Nephron progenitor cell (in vitro differentiated cells): ENCODE data around the gene ZBTB7A.
"Not testable (repeated sequence)": the region's sequence is repeated elsewhere in the genome, so short reads cannot be mapped to it uniquely, and the experiment has no call there.

ENCODE experiments used
- DNase-seq: peaks from one replicate; pipeline ENCODE4 v3.0.0; 2021
- H3K27ac Mint-ChIP-seq: 2 replicates; pipeline ENCODE4 v1.8.0; 2021; ENCODE audit warnings: mild to moderate bottlenecking, moderate library complexity, mixed read lengths
- H3K27me3 Mint-ChIP-seq: 2 replicates; pipeline ENCODE4 v1.8.0; 2021; ENCODE audit warnings: mild to moderate bottlenecking, low read depth, mixed read lengths; ENCODE audit not compliant: poor library complexity
- H3K36me3 Mint-ChIP-seq: 2 replicates; pipeline ENCODE4 v1.8.0; 2021; ENCODE audit warnings: low read depth, mixed read lengths
- H3K4me1 Mint-ChIP-seq: 2 replicates; pipeline ENCODE4 v1.8.0; 2021; ENCODE audit warnings: mixed read lengths
- H3K4me3 Mint-ChIP-seq: 2 replicates; pipeline ENCODE4 v1.8.0; 2021; ENCODE audit warnings: mild to moderate bottlenecking, moderate library complexity, mixed read lengths
- H3K9me3 Mint-ChIP-seq: 2 replicates; pipeline ENCODE4 v1.8.0; 2021; ENCODE audit warnings: mild to moderate bottlenecking, moderate library complexity, mixed read lengths
- CTCF ChIP-seq: fragments of 200-600 bp; sonication (generic); IDR thresholded peaks from 2 replicates; pipeline ENCODE4 v1.5.0; 2021; ENCODE audit warnings: antibody characterized with exemption

ZBTB7A gene

GRCh38 chr19:4007021-4007835 lies 59.5 kb downstream of the ZBTB7A start, which contains the start of gene PIAS4:
Gene PIAS4, plus strand, starts transcription at chr19:4007736. Its CDS starts 25 bp downstream, at chr19:4007761.
- DNase-seq = peak; percentile 95
- no peak for TF ChIP-seq CTCF
- Mint-ChIP-seq H3K4me3 (peak within 1 kb of the TSS; percentile 99), H3K36me3 (peaks cover under 1% of the 10 kb centered on the region), H3K9me3 (no peaks in the 10 kb centered on the region), H3K27ac (peak within 1 kb of the TSS; percentile 94), H3K27me3 (peaks cover 3% of the 10 kb centered on the region), H3K4me1 (peaks cover 33% of the 10 kb centered on the region)

- H3K36me3 Mint-ChIP-seq, H3K27me3 Mint-ChIP-seq: not testable (repeated sequence)
- peak overlapping the region; percentile 74 for H3K4me3 Mint-ChIP-seq
Measured at GRCh38 chr19:4005436-4005835, 61.3 kb downstream of the ZBTB7A start.

GRCh38 chr19:4000798-4001197 lies 65.9 kb downstream of the ZBTB7A start:
- not testable (repeated sequence) for H3K4me3 Mint-ChIP-seq, H3K4me1 Mint-ChIP-seq, DNase-seq, H3K27me3 Mint-ChIP-seq, H3K36me3 Mint-ChIP-seq, H3K9me3 Mint-ChIP-seq, H3K27ac Mint-ChIP-seq

More at GRCh38 chr19:4005436-4005835, 61.3 kb downstream of the ZBTB7A start:
- not testable (repeated sequence) for H3K27ac Mint-ChIP-seq, H3K9me3 Mint-ChIP-seq, DNase-seq
- H3K4me1 Mint-ChIP-seq = peaks cover 21% of the 10 kb centered on the region

GRCh38 chr19:3998667-3999412 lies 67.9 kb downstream of the ZBTB7A start:
- not testable (repeated sequence) for H3K27ac Mint-ChIP-seq, H3K36me3 Mint-ChIP-seq, DNase-seq, H3K9me3 Mint-ChIP-seq, H3K4me1 Mint-ChIP-seq, H3K27me3 Mint-ChIP-seq, H3K4me3 Mint-ChIP-seq

- H3K9me3 Mint-ChIP-seq = peaks cover 9% of the 10 kb centered on the region
- H3K27ac Mint-ChIP-seq = no peak overlapping the region
- peaks cover 17% of the 10 kb centered on the region for H3K27me3 Mint-ChIP-seq
- no peak for TF ChIP-seq CTCF
- H3K4me3 Mint-ChIP-seq = no peak overlapping the region
- no peak for DNase-seq
- H3K36me3 Mint-ChIP-seq = no peaks in the 10 kb centered on the region
- H3K4me1 Mint-ChIP-seq = no peaks in the 10 kb centered on the region
Measured at GRCh38 chr19:3995607-3996006, 71.1 kb downstream of the ZBTB7A start.
